ENCODE data around the gene SERPINE2. TPM values are rescaled to one million over a fixed set of nuclear protein-coding genes. Genes with fewer than 3 reads are reported as not detected.

Gene SERPINE2
- total RNA-seq, 4 donors from 2014 or later = 6.1 to 33.3 (median 20.3) TPM

DNA sequence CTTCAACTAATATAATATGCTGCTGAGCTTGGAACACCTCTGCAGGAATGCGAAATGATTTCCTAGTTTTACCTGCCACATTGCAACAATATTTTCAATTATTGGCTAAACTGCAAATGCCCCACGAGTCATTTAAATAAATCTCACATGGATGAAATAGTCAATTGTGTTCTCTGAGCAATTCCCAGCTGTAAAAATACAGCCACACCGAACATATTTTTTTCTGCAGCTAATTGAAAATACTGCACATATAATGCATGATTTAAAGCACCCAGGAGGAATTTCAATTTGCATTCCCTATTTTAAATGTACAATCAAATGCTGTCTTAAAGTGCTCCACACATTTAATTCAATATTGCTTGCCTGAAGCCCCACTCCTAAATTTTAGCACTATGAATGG lies 18.6 kb downstream of the SERPINE2 start:
- intact Hi-C loops (cut with DNase I) = no loop called here
- no peaks in the 10 kb centered on the region for H3K27me3 ChIP-seq
- no peaks in the 10 kb centered on the region for H3K36me3 ChIP-seq
- no peak overlapping the region for H3K4me3 ChIP-seq (replicated peaks in 1 of 3)
- 76 to 87% methylated on average over 3 of the region's 3 CpGs for WGBS, 2 donors
- H3K9me3 ChIP-seq = no peaks in the 10 kb centered on the region
- DNase-seq = no peak
- H3K4me1 ChIP-seq = no peaks in the 10 kb centered on the region
- no peak overlapping the region for H3K27ac ChIP-seq
- TF ChIP-seq, protein P1, sequence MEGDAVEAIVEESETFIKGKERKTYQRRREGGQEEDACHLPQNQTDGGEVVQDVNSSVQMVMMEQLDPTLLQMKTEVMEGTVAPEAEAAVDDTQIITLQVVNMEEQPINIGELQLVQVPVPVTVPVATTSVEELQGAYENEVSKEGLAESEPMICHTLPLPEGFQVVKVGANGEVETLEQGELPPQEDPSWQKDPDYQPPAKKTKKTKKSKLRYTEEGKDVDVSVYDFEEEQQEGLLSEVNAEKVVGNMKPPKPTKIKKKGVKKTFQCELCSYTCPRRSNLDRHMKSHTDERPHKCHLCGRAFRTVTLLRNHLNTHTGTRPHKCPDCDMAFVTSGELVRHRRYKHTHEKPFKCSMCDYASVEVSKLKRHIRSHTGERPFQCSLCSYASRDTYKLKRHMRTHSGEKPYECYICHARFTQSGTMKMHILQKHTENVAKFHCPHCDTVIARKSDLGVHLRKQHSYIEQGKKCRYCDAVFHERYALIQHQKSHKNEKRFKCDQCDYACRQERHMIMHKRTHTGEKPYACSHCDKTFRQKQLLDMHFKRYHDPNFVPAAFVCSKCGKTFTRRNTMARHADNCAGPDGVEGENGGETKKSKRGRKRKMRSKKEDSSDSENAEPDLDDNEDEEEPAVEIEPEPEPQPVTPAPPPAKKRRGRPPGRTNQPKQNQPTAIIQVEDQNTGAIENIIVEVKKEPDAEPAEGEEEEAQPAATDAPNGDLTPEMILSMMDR (IDR thresholded peaks at IDR 0.05) = no peak
- TF ChIP-seq POLR2A (IDR thresholded peaks at IDR 0.05) = no peak

DNA sequence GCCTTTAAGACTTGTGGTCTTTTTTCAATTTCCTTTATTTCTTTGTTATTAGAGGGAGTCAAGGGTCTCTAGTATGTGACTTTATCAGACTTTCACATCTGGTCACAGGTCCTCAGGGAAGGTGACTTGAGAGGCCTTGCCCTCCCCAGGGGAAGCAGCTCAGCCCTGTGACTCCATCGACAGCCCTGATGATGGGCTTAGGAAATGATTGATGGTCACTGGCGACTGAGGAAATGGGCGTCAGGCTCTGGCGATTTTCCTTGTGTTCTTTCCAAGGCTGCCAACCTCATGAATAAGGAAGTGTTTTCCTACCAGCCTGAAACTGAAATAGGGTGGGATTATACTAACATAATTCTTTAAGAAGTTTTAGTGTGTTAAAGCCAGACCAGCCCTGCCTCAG lies 21.1 kb downstream of the SERPINE2 start:
- DNase-seq = no peak
- H3K4me1 ChIP-seq = no peaks in the 10 kb centered on the region
- H3K4me3 ChIP-seq (replicated peaks in 1 of 3) = no peak overlapping the region
- intact Hi-C loops (cut with DNase I) = no loop called here
- no peaks in the 10 kb centered on the region for H3K9me3 ChIP-seq
- no peak overlapping the region for H3K27ac ChIP-seq
- WGBS, 2 donors = 37 to 41% methylated on average over 4 of the region's 4 CpGs
- no peaks in the 10 kb centered on the region for H3K27me3 ChIP-seq
- H3K36me3 ChIP-seq = no peaks in the 10 kb centered on the region
- TF ChIP-seq POLR2A (IDR thresholded peaks at IDR 0.05) = no peak
- TF ChIP-seq, protein P1 (IDR thresholded peaks at IDR 0.05) = no peak

DNA sequence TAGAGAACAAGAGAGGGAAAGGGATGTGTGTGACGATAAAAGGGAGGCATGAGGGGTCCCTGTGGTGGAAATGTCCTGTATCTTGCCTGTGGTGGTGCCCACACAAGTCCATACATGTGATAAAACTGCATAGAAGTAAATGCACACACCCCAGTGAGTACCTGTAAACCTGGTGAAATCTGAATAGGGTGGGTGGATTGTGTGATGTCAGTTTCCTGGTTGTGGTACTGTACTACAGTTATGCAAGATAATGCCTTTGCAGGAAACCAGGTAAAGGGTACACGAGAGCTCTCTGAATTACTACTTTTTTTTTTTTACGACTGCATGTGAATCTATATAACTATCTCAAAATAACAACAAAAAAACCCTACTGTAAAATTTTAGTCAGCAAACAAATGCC lies 22.1 kb downstream of the SERPINE2 start:
- no peak for DNase-seq
- intact Hi-C loops (cut with DNase I) = no loop called here
- Histone ChIP-seq H3K9me3 (no peaks in the 10 kb centered on the region), H3K4me1 (no peaks in the 10 kb centered on the region), H3K27me3 (no peaks in the 10 kb centered on the region), H3K27ac (no peak overlapping the region), H3K36me3 (no peaks in the 10 kb centered on the region), H3K4me3 (replicated peaks in 1 of 3) (no peak overlapping the region)
- TF ChIP-seq, protein P1 (IDR thresholded peaks at IDR 0.05) = no peak
- TF ChIP-seq POLR2A (IDR thresholded peaks at IDR 0.05) = no peak
- WGBS, 2 donors = 62 to 63% methylated on average over 3 of the region's 3 CpGs

DNA sequence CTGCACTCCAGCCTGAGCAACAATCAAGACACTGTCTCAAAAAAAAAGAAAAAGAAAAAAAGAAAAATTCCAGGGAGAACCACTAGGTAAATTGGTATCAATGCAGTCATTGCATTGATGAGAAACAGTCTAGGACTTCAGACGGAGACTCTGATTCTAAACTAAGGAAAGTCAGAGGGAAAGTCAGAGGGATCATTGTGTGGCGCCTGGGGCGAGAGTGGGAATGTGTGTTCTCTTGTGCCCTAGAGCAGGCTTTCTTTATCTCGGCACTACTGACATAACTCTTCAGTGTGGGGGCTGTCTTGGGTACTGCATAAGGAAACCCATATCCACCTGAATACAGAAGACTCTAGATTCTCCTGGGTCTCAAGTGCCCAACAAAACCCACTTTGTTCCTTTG lies 24.8 kb downstream of the SERPINE2 start:
- Histone ChIP-seq H3K4me1 (peaks cover 10 to 17% of the 10 kb centered on the region in 2 donors), H3K36me3 (no peaks in the 10 kb centered on the region), H3K27me3 (no peaks in the 10 kb centered on the region), H3K4me3 (replicated peaks in 1 of 3) (no peak overlapping the region), H3K9me3 (no peaks in the 10 kb centered on the region), H3K27ac (no peak overlapping the region)
- intact Hi-C loops (cut with DNase I) = no loop called here
- DNase-seq = no peak
- no peak for TF ChIP-seq POLR2A (IDR thresholded peaks at IDR 0.05)
- TF ChIP-seq, protein P1 (IDR thresholded peaks at IDR 0.05) = no peak
- WGBS, 2 donors = 94 to 96% methylated on average over 4 of the region's 4 CpGs

DNA sequence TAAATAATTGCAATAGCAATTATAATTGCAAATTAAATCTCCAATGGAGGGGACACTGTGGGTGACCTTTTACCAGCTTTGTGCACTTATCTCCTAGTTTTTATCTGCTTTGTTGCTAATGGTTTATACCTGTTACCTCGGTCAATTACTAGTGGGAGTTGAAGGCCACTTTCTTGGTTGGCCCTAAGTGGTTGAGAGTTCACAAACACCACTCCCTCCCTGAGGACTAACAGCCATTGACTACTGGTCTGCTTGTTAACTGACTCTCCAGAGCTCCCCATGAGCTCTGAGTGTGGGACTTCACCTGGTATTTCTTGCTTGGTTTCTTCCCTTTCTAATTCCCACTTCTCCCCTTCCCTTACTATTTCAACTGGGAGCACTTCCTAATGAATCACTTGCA lies 27.2 kb downstream of the SERPINE2 start:
- Histone ChIP-seq H3K4me3 (replicated peaks in 1 of 3) (no peak overlapping the region), H3K27me3 (no peaks in the 10 kb centered on the region), H3K27ac (no peak overlapping the region), H3K4me1 (peaks cover 10 to 22% of the 10 kb centered on the region in 2 donors), H3K36me3 (no peaks in the 10 kb centered on the region), H3K9me3 (no peaks in the 10 kb centered on the region)
- DNase-seq = no peak
- intact Hi-C loops (cut with DNase I) = no loop called here
- TF ChIP-seq, protein P1 (IDR thresholded peaks at IDR 0.05) = no peak
- TF ChIP-seq POLR2A (IDR thresholded peaks at IDR 0.05) = no peak
- WGBS, 2 donors = 89 to 94% methylated on average over 1 of the region's 1 CpG
